Astrocyte (in vitro differentiated cells and primary cell): Measurements from ENCODE around the gene NUFIP2.

Source experiments
- EZH2 ChIP-seq: IDR thresholded peaks from 2 replicates; pipeline ENCODE4 v1.6.1; 2012; ENCODE audit warnings: mild to moderate bottlenecking, low read length, inconsistent platforms; ENCODE audit not compliant: insufficient read depth
- TF ChIP-seq, protein P1 (sequence below): IDR thresholded peaks from 2 replicates; pipeline ENCODE4 v1.5.1; 2011; ENCODE audit warnings: low read depth, mild to moderate bottlenecking, inconsistent platforms, low read length, moderate library complexity; ENCODE audit not compliant: insufficient read depth

GRCh38 chr17:29242051-29242450 lies 51.9 kb downstream of the NUFIP2 start:
- TF ChIP-seq, protein P1, sequence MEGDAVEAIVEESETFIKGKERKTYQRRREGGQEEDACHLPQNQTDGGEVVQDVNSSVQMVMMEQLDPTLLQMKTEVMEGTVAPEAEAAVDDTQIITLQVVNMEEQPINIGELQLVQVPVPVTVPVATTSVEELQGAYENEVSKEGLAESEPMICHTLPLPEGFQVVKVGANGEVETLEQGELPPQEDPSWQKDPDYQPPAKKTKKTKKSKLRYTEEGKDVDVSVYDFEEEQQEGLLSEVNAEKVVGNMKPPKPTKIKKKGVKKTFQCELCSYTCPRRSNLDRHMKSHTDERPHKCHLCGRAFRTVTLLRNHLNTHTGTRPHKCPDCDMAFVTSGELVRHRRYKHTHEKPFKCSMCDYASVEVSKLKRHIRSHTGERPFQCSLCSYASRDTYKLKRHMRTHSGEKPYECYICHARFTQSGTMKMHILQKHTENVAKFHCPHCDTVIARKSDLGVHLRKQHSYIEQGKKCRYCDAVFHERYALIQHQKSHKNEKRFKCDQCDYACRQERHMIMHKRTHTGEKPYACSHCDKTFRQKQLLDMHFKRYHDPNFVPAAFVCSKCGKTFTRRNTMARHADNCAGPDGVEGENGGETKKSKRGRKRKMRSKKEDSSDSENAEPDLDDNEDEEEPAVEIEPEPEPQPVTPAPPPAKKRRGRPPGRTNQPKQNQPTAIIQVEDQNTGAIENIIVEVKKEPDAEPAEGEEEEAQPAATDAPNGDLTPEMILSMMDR = no peak
- TF ChIP-seq EZH2 = no peak
